Central memory CD8-positive, alpha-beta T cell (primary cell): ENCODE data around the gene PIMREG.
"Not testable (repeated sequence)": the region's sequence is repeated elsewhere in the genome, so short reads cannot be mapped to it uniquely, and the experiment has no call there.

Experiments
- ATAC-seq: fragments of 150-1000 bp; cut with Tn5 transposase; replicated peaks from 2 replicates; pipeline ENCODE4 v1.10.0; 2022; ENCODE audit warnings: mild to moderate bottlenecking, moderate FRiP score, moderate number of reproducible peaks; ENCODE audit not compliant: poor library complexity, severe bottlenecking; ENCODE audit errors: extremely low read depth
- DNase-seq, 2 donors: peaks; one replicate each; pipeline ENCODE4 v3.0.0; 2021; ENCODE audit warnings: low spot score in 2 of 2
- H3K27ac Mint-ChIP-seq: one replicate; pipeline ENCODE4 v1.8.0; 2022; ENCODE audit warnings: low read depth, mild to moderate bottlenecking, moderate library complexity, mixed read lengths
- H3K27me3 Mint-ChIP-seq: one replicate; pipeline ENCODE4 v1.8.0; 2022; ENCODE audit warnings: mixed read lengths
- H3K36me3 Mint-ChIP-seq: one replicate; pipeline ENCODE4 v1.8.0; 2022; ENCODE audit warnings: mild to moderate bottlenecking, moderate library complexity, mixed read lengths; ENCODE audit not compliant: insufficient read depth
- H3K4me1 Mint-ChIP-seq: one replicate; pipeline ENCODE4 v1.8.0; 2022; ENCODE audit warnings: mixed read lengths
- H3K4me3 Mint-ChIP-seq: one replicate; pipeline ENCODE4 v1.8.0; 2022; ENCODE audit warnings: mild to moderate bottlenecking, moderate library complexity, mixed read lengths
- H3K9me3 Mint-ChIP-seq: one replicate; pipeline ENCODE4 v1.8.0; 2022; ENCODE audit warnings: mixed read lengths

PIMREG gene

GRCh38 chr17:6479622-6480302, 35.5 kb downstream of the PIMREG start:
- Mint-ChIP-seq H3K9me3 (no peaks in the 10 kb centered on the region), H3K4me3 (no peak overlapping the region), H3K36me3 (peaks cover under 1% of the 10 kb centered on the region), H3K27ac (no peak overlapping the region), H3K27me3 (peaks cover 32% of the 10 kb centered on the region), H3K4me1 (no peaks in the 10 kb centered on the region)
- ATAC-seq (no peak), DNase-seq (no peak)

DNA sequence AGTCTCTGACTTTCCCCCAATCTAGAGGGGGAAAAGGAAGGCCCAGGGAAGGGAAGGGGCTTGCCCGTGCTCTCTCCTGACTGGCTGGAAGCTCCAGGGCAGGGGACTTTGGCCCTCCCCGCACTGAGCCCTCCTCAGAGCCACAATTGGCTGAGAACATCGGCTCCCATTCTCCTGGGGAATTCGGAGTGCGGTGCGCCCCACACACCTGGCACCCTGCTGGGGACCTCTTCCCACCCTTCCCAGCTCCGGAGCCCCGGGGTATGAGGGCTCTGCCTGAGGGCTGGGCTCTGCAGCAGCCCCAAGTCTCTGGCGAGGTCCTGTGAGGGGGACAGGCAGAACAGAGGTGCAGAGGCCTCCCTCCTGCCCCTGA, 36.0 kb downstream of the PIMREG start:
- Mint-ChIP-seq H3K27me3 (peaks cover 32% of the 10 kb centered on the region), H3K4me1 (no peaks in the 10 kb centered on the region), H3K4me3 (no peak overlapping the region), H3K9me3 (no peaks in the 10 kb centered on the region), H3K36me3 (peaks cover 2% of the 10 kb centered on the region), H3K27ac (no peak overlapping the region)
- ATAC-seq: no peak
- DNase-seq: no peak

- ATAC-seq: no peak
- peaks cover 2% of the 10 kb centered on the region for H3K36me3 Mint-ChIP-seq
- H3K4me1 Mint-ChIP-seq: no peaks in the 10 kb centered on the region
- no peak for DNase-seq
- H3K27me3 Mint-ChIP-seq: peaks cover 45% of the 10 kb centered on the region
- H3K4me3 Mint-ChIP-seq: no peak overlapping the region
- H3K9me3 Mint-ChIP-seq: no peaks in the 10 kb centered on the region
- H3K27ac Mint-ChIP-seq: no peak overlapping the region
Observed at GRCh38 chr17:6482105-6482455, 37.8 kb downstream of the PIMREG start.

GRCh38 chr17:6482796-6483195, 38.5 kb downstream of the PIMREG start:
- H3K36me3 Mint-ChIP-seq, H3K27ac Mint-ChIP-seq, DNase-seq, ATAC-seq, H3K4me1 Mint-ChIP-seq, H3K4me3 Mint-ChIP-seq, H3K9me3 Mint-ChIP-seq: not testable (repeated sequence)
- H3K27me3 Mint-ChIP-seq: peaks cover 49% of the 10 kb centered on the region

- no peaks in the 10 kb centered on the region for H3K9me3 Mint-ChIP-seq
- H3K36me3 Mint-ChIP-seq: peaks cover 2% of the 10 kb centered on the region
- H3K27me3 Mint-ChIP-seq: peaks cover 57% of the 10 kb centered on the region
- H3K4me1 Mint-ChIP-seq: no peaks in the 10 kb centered on the region
- ATAC-seq (no peak), DNase-seq (no peak)
- H3K4me3 Mint-ChIP-seq: no peak overlapping the region
- H3K27ac Mint-ChIP-seq: no peak overlapping the region
Observed at GRCh38 chr17:6483507-6483906, 39.3 kb downstream of the PIMREG start.

- no peak overlapping the region for H3K27ac Mint-ChIP-seq
- no peak for DNase-seq
- H3K4me1 Mint-ChIP-seq: no peaks in the 10 kb centered on the region
- H3K36me3 Mint-ChIP-seq: peaks cover 2% of the 10 kb centered on the region
- no peak for ATAC-seq
- H3K27me3 Mint-ChIP-seq: peaks cover 79% of the 10 kb centered on the region
- no peak overlapping the region for H3K4me3 Mint-ChIP-seq
- H3K9me3 Mint-ChIP-seq: no peaks in the 10 kb centered on the region
Observed at GRCh38 chr17:6485646-6486412, 41.6 kb downstream of the PIMREG start.

DNA sequence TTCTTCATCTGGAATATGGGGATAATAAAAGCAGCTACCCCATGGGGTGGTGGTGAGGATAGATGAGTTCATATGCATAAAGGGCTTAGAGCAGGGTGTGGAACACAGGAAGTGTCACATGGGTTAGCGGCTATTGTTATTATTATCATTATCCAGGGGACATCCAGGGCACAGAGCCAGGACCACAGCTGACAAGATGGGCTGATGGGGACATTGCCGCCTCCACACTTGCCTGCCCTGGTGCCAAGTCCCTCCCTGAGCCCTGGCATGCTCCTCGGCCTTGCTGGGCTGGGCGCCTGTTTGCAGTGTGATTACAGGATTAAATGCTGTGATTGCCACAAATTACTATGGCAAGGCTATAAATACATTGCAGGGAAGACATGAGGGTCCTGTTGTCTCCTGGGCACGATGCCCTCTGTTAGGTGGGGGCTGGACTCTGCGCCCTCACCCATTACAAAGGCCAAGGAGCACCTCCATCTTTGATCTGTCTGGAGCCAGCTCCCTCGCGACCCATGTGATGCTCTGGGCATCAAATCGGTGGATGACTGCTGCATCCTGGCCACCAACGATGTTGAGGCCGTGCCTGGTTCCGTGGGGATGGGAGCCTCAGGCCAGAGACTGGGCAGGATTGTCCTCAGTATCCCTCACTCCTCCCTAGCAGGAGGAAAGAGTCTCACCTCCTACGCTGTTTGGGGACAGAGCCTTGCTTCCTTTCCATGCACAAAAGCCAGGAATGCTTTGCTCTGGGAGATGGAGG, 43.2 kb downstream of the PIMREG start:
- Mint-ChIP-seq H3K9me3 (no peaks in the 10 kb centered on the region), H3K27me3 (peaks cover 63% of the 10 kb centered on the region), H3K36me3 (peaks cover 2% of the 10 kb centered on the region), H3K4me1 (no peaks in the 10 kb centered on the region), H3K4me3 (no peak overlapping the region), H3K27ac (no peak overlapping the region)
- ATAC-seq: no peak
- DNase-seq: no peak

DNA sequence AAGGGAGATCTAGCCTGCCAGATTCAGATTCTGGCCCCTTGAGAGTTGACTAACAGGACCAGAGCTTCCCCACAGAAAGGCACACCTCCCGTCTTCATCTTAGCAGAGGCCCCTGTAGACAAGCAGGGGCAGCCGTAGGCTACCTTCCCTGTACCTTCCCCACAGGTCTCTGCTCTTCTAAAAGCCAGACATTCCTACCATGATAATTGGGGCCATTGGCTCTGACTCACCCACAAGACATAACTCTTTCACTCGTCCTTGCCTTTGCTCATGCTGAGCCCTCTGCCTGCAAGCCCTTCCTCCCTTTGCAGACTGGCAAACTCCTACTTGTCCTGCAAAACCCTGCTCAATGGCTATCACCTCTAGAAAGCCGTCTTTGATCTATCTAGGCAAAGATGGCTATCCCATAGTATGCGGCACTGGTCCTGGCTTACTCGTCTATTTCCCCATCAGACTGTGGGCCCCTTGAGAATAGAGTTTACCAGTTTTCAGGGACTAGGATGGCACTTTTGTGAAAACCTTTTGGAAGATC, 43.8 kb downstream of the PIMREG start:
- Mint-ChIP-seq H3K9me3 (no peaks in the 10 kb centered on the region), H3K4me3 (no peak overlapping the region), H3K4me1 (no peaks in the 10 kb centered on the region), H3K27ac (no peak overlapping the region), H3K27me3 (peaks cover 60% of the 10 kb centered on the region), H3K36me3 (peaks cover 2% of the 10 kb centered on the region)
- DNase-seq (no peak), ATAC-seq (no peak)

GRCh38 chr17:6489016-6489550, 44.8 kb downstream of the PIMREG start:
- Mint-ChIP-seq H3K4me1 (no peaks in the 10 kb centered on the region), H3K4me3 (no peak overlapping the region), H3K9me3 (no peaks in the 10 kb centered on the region), H3K27me3 (peaks cover 50% of the 10 kb centered on the region), H3K36me3 (peaks cover 2% of the 10 kb centered on the region), H3K27ac (no peak overlapping the region)
- no peak for ATAC-seq
- DNase-seq: no peak

DNA sequence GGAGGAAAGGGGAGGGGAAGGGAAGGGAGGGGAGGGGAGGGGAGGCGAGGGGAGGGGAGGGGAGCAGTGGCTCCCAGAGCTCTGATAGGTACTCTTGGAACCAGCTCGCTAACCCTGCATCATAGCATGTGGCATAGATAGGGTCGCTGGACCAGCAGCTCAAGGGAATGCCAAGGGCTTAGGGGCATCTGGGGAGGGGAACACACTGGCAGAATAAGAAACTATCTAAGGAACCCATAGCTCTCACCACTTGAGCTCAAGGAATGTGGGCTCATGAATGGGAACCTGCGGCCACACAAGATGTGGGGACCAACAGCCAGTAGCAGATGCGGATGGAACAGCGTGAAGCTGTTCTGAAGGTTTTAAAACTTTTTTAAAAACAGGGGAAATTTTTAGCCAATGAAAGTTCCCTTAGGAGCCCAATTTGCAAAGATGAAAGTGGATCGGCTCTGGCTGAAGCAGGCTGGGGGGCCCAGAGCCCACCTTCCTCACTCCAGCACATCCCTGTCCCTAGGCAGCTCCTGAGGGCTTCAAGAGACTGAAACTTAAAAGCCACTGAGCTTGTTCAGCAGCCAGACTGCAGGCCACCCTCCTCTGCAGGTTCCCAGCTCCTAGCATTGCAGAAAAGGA, 46.9 kb downstream of the PIMREG start:
- no peaks in the 10 kb centered on the region for H3K9me3 Mint-ChIP-seq
- H3K4me1 Mint-ChIP-seq: peaks cover 4% of the 10 kb centered on the region
- no peak for DNase-seq
- no peak overlapping the region for H3K27ac Mint-ChIP-seq
- no peak overlapping the region for H3K4me3 Mint-ChIP-seq
- peaks cover 59% of the 10 kb centered on the region for H3K27me3 Mint-ChIP-seq
- no peaks in the 10 kb centered on the region for H3K36me3 Mint-ChIP-seq
- ATAC-seq: no peak

DNA sequence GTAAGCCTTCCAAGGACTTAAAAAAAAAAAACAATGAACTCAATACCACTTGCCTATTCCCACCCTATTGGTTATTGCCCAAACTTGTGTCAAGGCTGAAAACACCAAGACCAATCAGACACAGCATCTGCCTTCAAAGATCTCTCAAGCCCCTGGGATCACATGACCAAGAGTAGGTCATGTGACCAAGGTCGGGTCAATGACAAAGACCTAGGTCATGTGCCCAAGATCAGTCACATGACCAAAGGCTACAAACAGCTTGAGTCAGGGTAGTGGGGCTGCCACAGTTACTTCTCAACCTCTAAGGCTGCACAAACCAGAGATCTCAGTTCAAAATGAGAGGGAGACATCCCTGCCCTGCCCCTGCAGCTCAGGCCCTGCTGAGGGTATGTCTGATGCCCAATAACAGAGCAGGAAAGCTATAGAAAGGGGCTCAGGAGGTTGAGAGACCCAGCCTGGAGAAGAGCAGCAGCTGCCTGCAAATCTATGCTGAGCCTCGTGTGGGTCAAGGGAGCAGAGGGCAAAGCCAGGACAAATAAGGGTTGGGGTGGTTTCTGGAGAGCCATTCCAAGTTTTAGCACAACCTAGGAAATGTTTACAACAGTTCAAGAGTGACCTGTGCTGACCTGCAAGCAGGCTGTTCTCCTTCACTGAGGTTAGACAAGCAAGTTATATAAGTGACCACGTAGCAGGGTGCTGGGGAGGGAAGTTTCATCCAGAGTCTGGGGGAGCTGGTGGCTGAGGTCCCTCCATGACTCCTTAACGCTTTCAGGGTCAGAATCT, 48.8 kb downstream of the PIMREG start:
- peaks cover 61% of the 10 kb centered on the region for H3K27me3 Mint-ChIP-seq
- H3K4me1 Mint-ChIP-seq: peaks cover 11% of the 10 kb centered on the region
- no peak overlapping the region for H3K4me3 Mint-ChIP-seq
- H3K9me3 Mint-ChIP-seq: no peaks in the 10 kb centered on the region
- no peak for DNase-seq
- no peaks in the 10 kb centered on the region for H3K36me3 Mint-ChIP-seq
- ATAC-seq: no peak
- H3K27ac Mint-ChIP-seq: no peak overlapping the region
